NCI-H526 (cell line): ENCODE data around the gene CTDSPL.
A peak's percentile ranks its signal among the peaks of the same experiment; 100 is the strongest.

Experiments used
- DNase-seq, 2 experiments: peaks; one replicate each; lab custom pipeline; 2025; lab: John Stamatoyannopoulos, UW

Gene CTDSPL

DNA sequence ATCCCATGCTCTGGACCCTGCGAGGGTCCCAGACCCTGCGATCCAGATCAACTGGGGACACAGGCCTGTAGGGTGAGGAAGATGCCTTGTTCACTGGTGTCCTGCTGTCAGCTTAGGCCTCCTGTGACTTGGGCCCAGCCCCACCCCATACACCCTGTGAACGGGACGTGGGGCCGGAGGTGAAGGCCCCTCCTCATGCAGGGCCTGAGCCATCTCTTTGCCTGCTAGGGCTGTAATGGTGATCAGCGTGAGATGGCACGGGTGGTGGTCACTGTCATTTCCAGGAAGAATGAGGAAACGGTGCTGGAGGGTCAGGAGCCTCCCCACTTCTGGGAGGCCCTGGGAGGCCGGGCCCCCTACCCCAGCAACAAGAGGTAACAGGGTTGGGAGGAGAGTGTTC is 141.3 kb downstream of the CTDSPL start:
- no peak for DNase-seq

- peak in 1 of 2 experiments; percentile 55 for DNase-seq
These were observed 141.7 kb downstream of the CTDSPL start for GRCh38 chr3:38003371-38003816.

DNA sequence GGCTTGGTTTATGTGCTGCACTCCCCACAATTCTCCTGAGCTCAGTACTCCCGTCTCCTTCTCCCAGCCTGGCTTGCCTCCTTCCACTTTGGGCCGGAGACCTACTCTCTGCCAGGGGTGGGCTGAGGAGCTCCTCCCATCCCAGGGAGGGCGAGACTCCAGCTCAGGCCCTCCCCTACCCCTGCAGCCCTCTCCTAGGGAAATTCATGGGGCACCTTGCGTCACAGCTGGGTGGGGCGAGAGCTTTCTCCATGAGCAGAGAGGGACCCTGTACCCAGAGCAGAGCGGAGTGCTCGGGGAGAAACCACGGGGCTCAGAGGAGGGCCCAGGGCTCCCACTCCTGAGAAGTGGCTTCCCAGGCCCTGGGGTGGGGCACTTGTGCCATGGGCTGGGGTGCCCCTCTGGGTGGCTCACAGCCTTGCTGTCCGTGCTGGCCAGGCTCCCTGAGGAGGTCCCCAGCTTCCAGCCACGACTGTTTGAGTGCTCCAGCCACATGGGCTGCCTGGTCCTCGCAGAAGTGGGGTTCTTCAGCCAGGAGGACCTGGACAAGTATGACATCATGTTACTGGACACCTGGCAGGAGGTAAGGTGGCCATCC is 142.2 kb downstream of the CTDSPL start:
- peak in 1 of 2 experiments; percentile 31 for DNase-seq

- DNase-seq = peak; percentile 65 to 84
These were observed 142.9 kb downstream of the CTDSPL start for GRCh38 chr3:38004415-38005075.

DNA sequence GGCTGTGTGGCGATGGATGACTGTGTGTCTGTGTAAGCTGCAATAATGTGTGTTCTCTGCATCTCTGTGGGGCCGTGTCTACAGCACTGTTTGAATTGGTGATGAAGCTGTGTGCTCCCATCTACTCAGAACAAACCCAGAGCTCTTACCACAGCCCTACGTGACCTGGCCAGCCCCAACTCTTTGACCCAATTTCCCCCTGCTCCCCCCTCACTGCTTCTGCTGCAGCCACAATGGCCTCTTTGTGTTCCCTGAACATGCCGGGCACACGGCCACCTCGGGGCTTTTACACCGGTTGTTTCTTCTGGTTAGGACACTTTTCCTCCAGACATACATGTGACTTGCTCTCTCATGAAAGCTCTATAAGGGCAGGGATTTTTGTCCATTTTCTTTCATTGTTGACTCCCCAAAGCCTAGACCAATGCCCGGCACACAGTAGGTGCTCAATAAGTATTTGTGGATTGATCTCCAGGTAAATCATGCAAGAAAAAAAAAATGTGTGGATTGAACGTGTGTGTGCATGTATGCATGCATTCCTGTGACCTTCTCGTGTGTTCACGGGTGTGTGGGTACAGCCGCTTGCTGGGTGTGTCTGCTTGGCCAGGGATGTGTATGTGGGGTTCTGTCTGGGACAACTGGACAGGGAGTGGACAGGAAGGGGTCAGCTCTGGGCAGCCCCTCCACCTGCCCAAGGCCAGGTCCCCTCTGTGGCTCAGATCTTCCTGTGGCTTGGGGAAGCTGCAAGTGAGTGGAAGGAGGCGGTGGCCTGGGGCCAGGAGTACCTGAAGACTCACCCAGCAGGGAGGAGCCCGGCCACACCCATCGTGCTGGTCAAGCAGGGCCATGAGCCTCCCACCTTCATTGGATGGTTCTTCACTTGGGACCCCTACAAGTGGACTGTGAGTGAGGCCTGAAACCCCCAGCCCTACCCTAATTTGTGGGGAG is 143.7 kb downstream of the CTDSPL start:
- peak in 1 of 2 experiments; percentile 46 for DNase-seq

GRCh38 chr3:38006031-38006430 is 144.4 kb downstream of the CTDSPL start:
- no peak for DNase-seq

- no peak for DNase-seq
These were observed 144.8 kb downstream of the CTDSPL start for GRCh38 chr3:38006445-38006995.

DNA sequence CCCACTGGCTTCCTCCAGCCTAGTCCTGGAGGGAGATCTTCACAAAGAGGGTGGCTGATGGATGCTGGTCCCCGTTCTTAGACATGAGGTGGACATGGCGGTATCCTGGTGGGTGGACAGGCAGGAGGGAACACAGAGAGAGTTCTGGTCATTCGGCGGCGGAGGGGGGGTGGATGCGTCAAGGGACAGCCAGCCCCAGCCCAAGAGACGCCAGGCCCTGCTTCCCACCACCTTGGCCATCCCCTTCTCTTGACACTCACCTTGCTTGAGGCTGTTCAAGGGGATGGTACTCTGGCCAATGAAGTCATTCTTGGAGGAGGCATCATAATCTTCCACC is 146.0 kb downstream of the CTDSPL start:
- DNase-seq = no peak

- DNase-seq = no peak
These were observed 146.6 kb downstream of the CTDSPL start for GRCh38 chr3:38008191-38008701.

- DNase-seq = no peak
These were observed 147.4 kb downstream of the CTDSPL start for GRCh38 chr3:38008971-38009580.

DNA sequence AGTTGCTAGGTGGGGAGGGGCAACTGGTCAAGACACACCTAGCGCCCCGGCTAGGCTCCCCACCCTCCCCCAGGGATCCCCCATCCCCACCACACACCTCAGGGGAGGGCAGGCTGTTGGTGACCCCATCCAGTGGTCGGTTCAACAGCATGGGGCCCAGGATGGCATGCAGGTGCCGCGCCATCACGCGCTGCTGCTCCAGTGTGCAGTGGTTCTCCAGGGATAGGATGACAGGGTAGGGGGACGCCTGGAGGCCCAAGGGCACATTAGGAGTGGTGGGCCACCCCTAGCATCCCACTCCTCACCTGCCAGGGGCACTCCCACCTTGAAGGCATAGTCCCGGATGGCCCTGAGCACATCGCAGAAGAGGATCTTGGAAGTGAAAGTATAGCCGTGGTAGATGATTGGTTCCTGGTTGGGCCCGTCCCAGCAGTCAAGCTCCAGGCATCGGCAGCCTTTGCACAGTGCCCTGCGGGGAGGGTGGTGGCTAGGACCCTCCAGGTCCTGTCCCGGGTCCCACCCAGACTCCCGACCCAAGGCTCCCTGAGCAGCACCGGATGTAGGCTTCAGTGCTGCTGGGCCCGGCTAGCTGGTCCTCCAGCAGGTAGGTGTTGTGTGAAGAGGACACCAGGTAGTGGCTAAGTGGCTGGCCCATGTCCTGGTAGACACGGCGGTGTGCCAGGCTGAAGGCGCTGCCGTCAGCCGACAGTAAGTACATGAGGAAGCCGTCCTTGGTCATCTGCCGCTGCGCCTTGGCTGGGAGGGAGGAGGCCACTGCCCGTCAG is 148.3 kb downstream of the CTDSPL start:
- no peak for DNase-seq

DNA sequence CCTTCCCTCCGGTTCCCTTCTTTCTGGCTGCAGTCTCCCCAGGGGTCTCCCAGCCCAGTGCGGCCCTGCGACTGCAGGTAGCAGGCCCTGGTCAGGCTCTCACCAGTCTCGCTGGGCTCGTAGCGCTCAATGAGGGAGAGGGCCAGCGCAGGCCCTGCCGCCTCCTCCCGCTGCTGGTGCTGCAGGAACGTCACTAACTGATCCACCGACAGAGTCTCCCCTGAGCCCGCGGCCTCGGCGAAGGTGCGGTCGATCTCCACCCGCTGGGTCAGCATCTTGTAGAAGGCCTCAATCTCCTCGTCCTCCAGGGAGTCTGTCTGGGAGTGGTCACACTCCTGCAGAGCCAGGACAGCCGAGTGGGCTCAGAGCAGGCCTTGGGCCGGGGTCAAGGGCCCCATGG is 149.4 kb downstream of the CTDSPL start:
- DNase-seq = no peak

GRCh38 chr3:38015485-38015884 is 153.8 kb downstream of the CTDSPL start:
- no peak for DNase-seq

- no peak for DNase-seq
These were observed 154.3 kb downstream of the CTDSPL start for GRCh38 chr3:38015984-38016383.

DNA sequence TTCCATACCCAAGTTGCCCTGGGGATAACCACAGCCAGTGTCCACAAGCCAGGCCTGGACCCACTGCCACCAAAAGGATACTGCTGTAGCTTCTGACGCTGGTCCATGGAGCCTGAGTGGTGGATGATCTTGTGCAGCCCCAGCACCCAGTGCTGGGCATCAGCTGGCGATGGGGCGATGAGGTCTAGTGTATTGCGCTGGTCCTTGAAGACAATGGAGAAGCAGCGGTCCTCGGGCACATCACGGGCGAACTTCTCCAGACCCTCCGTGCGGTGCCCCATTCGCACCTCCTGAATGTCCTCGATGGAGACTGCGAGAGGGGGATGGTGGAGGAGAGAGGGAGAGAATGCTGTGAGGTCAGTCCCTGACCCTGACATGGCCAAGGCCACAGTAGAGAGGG is 154.7 kb downstream of the CTDSPL start:
- DNase-seq = no peak

GRCh38 chr3:38016847-38017444 is 155.3 kb downstream of the CTDSPL start:
- no peak for DNase-seq

- no peak for DNase-seq
These were observed 156.0 kb downstream of the CTDSPL start for GRCh38 chr3:38017445-38018295.

GRCh38 chr3:38018296-38019266 is 156.9 kb downstream of the CTDSPL start:
- no peak for DNase-seq
